Measurements from ENCODE around the gene KCNMB4.

DNA sequence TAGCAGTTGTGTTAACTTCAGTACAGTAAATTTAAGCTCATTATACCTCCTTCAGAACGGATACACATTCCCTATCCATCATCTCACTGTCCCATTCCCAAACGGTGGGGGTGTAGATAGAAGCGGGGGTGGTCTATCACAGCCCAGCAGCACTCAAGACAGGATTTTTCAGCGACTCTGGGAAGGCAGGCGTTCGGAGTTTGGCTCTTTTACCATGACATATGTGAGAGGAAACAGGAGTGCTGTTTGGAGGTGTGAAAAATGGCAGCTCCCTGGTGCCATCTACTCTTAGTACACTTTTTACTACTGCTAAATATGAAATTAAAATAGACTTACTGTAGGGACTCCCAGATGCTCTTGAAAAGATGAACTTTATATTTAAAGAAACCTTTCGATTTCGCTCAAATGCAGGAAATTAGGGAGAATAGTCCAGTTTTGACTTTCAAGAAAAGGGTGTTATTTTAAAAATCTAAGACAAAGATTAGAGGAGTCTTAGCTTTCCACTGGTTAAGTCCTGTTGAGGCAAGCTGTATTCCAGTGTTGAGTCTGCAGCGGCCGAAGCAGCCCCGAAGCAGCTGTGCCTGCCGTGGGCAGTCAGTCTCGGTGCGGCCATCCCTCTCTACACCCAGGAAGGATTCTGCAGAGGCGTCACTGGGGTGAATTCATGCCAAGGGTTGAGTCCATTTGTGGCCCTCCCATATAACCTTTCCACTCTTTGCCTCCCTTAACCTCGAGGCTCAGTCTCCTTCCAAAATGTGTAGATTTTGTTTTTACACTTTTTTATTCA lies 42.1 kb downstream of the KCNMB4 start:
- TF ChIP-seq, protein P1, sequence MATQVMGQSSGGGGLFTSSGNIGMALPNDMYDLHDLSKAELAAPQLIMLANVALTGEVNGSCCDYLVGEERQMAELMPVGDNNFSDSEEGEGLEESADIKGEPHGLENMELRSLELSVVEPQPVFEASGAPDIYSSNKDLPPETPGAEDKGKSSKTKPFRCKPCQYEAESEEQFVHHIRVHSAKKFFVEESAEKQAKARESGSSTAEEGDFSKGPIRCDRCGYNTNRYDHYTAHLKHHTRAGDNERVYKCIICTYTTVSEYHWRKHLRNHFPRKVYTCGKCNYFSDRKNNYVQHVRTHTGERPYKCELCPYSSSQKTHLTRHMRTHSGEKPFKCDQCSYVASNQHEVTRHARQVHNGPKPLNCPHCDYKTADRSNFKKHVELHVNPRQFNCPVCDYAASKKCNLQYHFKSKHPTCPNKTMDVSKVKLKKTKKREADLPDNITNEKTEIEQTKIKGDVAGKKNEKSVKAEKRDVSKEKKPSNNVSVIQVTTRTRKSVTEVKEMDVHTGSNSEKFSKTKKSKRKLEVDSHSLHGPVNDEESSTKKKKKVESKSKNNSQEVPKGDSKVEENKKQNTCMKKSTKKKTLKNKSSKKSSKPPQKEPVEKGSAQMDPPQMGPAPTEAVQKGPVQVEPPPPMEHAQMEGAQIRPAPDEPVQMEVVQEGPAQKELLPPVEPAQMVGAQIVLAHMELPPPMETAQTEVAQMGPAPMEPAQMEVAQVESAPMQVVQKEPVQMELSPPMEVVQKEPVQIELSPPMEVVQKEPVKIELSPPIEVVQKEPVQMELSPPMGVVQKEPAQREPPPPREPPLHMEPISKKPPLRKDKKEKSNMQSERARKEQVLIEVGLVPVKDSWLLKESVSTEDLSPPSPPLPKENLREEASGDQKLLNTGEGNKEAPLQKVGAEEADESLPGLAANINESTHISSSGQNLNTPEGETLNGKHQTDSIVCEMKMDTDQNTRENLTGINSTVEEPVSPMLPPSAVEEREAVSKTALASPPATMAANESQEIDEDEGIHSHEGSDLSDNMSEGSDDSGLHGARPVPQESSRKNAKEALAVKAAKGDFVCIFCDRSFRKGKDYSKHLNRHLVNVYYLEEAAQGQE (IDR thresholded peaks at IDR 0.05; ENCODE audit: insufficient read depth in 1 of 2, low read depth in 2 of 2, low read length in 2 of 2): no peak
- TF ChIP-seq POLR2AphosphoS5 (IDR thresholded peaks at IDR 0.05; ENCODE audit: low read depth, low read length) (no peak), SIN3A (IDR thresholded peaks at IDR 0.05; ENCODE audit: borderline replicate concordance, insufficient read depth, low read length) (no peak)

Measured in PFSK-1 (cell line).